MM.1S (cell line): Measurements from ENCODE around the gene PRMT7.

ENCODE experiments used
- DNase-seq: peaks from one replicate; pipeline ENCODE4 v3.0.0-alpha.2; 2015
- H2AFZ ChIP-seq: fragments of 300-600 bp; sonication (generic); 2 replicates; pipeline ENCODE4 v1.6.0; 2016; ENCODE audit warnings: antibody characterized with exemption, low read length
- H3F3A ChIP-seq: fragments of 300-600 bp; sonication (generic); 2 replicates; pipeline ENCODE4 v1.6.1; 2016; ENCODE audit warnings: mild to moderate bottlenecking, antibody characterized with exemption, low read length, moderate library complexity, mixed read lengths; ENCODE audit not compliant: insufficient read depth
- H3K27ac ChIP-seq: fragments of 300-600 bp; sonication (generic); 2 replicates; pipeline ENCODE4 v1.5.1; 2016; ENCODE audit warnings: mild to moderate bottlenecking, low read length
- H3K27me3 ChIP-seq: fragments of 300-600 bp; sonication (generic); replicated peaks from 2 replicates; pipeline ENCODE4 v1.6.0; 2016; ENCODE audit warnings: low read length; ENCODE audit not compliant: insufficient read depth
- H3K36me3 ChIP-seq: fragments of 300-600 bp; sonication (generic); replicated peaks from 2 replicates; pipeline ENCODE4 v1.6.1; 2016; ENCODE audit warnings: mild to moderate bottlenecking, low read length, mixed read lengths; ENCODE audit not compliant: insufficient read depth
- H3K4me1 ChIP-seq: fragments of 300-600 bp; sonication (generic); 2 replicates; pipeline ENCODE4 v1.6.1; 2016; ENCODE audit warnings: low read length, mixed read lengths
- H3K4me2 ChIP-seq: fragments of 300-600 bp; sonication (generic); 2 replicates; pipeline ENCODE4 v1.6.0; 2016; ENCODE audit warnings: low read depth, low read length
- H3K4me3 ChIP-seq: fragments of 300-600 bp; sonication (generic); 2 replicates; pipeline ENCODE4 v1.5.1; 2016; ENCODE audit warnings: low read length, mixed read lengths
- H3K79me2 ChIP-seq: fragments of 300-600 bp; sonication (generic); 2 replicates; pipeline ENCODE4 v1.6.1; 2016; ENCODE audit warnings: mixed run types, low read length, mixed read lengths
- H3K9ac ChIP-seq: fragments of 300-600 bp; sonication (generic); 2 replicates; pipeline ENCODE4 v1.6.1; 2016; ENCODE audit warnings: low read length, mixed read lengths
- H3K9me2 ChIP-seq: fragments of 300-600 bp; sonication (generic); replicated peaks from 2 replicates; pipeline ENCODE4 v1.6.1; 2016; ENCODE audit warnings: mild to moderate bottlenecking, low read length, mixed read lengths; ENCODE audit not compliant: insufficient read depth
- H3K9me3 ChIP-seq: fragments of 300-600 bp; sonication (generic); replicated peaks from 2 replicates; pipeline ENCODE4 v1.6.1; 2016; ENCODE audit warnings: mild to moderate bottlenecking, low read length, mixed read lengths; ENCODE audit not compliant: insufficient read depth
- H4K20me1 ChIP-seq: fragments of 300-600 bp; sonication (generic); 2 replicates; pipeline ENCODE4 v1.6.1; 2016; ENCODE audit warnings: mild to moderate bottlenecking, low read length, moderate library complexity, mixed read lengths; ENCODE audit not compliant: insufficient read depth
- CTCF ChIP-seq: fragments of 300-600 bp; sonication (generic); IDR thresholded peaks from 2 replicates; pipeline ENCODE4 v1.5.1; 2016; ENCODE audit warnings: antibody characterized with exemption, low read length, mixed read lengths
- EZH2 ChIP-seq: fragments of 300-600 bp; sonication (generic); optimal IDR thresholded peaks from 2 replicates; pipeline ENCODE3; 2017; ENCODE audit warnings: low read depth, mild to moderate bottlenecking, antibody characterized with exemption, low read length, mixed read lengths
- EZH2phosphoT487 ChIP-seq: fragments of 300-600 bp; sonication (generic); IDR thresholded peaks from 2 replicates; pipeline ENCODE4 v1.6.1; 2018; ENCODE audit warnings: antibody characterized with exemption, low read length

PRMT7 gene

GRCh38 chr16:68292425-68292824 lies 18.4 kb upstream of the PRMT7 start:
- Histone ChIP-seq H3K27ac (no peak overlapping the region), H3K4me1 (peaks cover 2% of the 10 kb centered on the region; the same call in 1 of the 2 replicates), H3K9ac (no peak overlapping the region), H3K4me3 (no peak overlapping the region), H3K36me3 (0 out of 2 replicates have a peak, but pooled peaks cover 7% of the 10 kb centered on the region), H3K27me3 (no peaks in the 10 kb centered on the region), H3K79me2 (peaks cover 86% of the 10 kb centered on the region), H2AFZ (no peak overlapping the region), H3K4me2 (no peak overlapping the region), H3K9me3 (no peaks in the 10 kb centered on the region), H4K20me1 (no peaks in the 10 kb centered on the region), H3K9me2 (no peaks in the 10 kb centered on the region), H3F3A (peaks cover 3% of the 10 kb centered on the region; the same call in 1 of the 2 replicates)
- no peak for DNase-seq
- TF ChIP-seq EZH2phosphoT487 (no peak), EZH2 (no peak), CTCF (no peak)

- H3K79me2 ChIP-seq, result peaks cover 90% of the 10 kb centered on the region
- H4K20me1 ChIP-seq, result no peaks in the 10 kb centered on the region
- H2AFZ ChIP-seq, result no peak overlapping the region
- H3K9me2 ChIP-seq, result no peaks in the 10 kb centered on the region
- DNase-seq, result no peak
- no peak overlapping the region for H3K27ac ChIP-seq
- no peak overlapping the region for H3K4me3 ChIP-seq
- TF ChIP-seq EZH2phosphoT487, result no peak
- no peak for TF ChIP-seq CTCF
- TF ChIP-seq EZH2, result no peak
- no peaks in the 10 kb centered on the region for H3K9me3 ChIP-seq
- no peak overlapping the region for H3K4me2 ChIP-seq
- H3K4me1 ChIP-seq, result no peaks in the 10 kb centered on the region
- H3K27me3 ChIP-seq, result no peaks in the 10 kb centered on the region
- H3K36me3 ChIP-seq, result peaks cover 8% of the 10 kb centered on the region; the same call in 1 of the 2 replicates
- peaks cover 5% of the 10 kb centered on the region; the same call in 1 of the 2 replicates for H3F3A ChIP-seq
- no peak overlapping the region for H3K9ac ChIP-seq
These were observed 14.5 kb upstream of the PRMT7 start for GRCh38 chr16:68296291-68296690.

- no peaks in the 10 kb centered on the region for H3K9me2 ChIP-seq
- TF ChIP-seq CTCF (no peak), EZH2phosphoT487 (no peak), EZH2 (no peak)
- H2AFZ ChIP-seq, result no peak overlapping the region
- peaks cover 8% of the 10 kb centered on the region; the same call in 1 of the 2 replicates for H3K36me3 ChIP-seq
- no peaks in the 10 kb centered on the region for H3K27me3 ChIP-seq
- no peak overlapping the region for H3K9ac ChIP-seq
- no peaks in the 10 kb centered on the region for H3K9me3 ChIP-seq
- no peaks in the 10 kb centered on the region for H4K20me1 ChIP-seq
- H3K4me1 ChIP-seq, result no peaks in the 10 kb centered on the region
- no peak overlapping the region for H3K4me3 ChIP-seq
- no peak overlapping the region for H3K4me2 ChIP-seq
- no peak for DNase-seq
- no peak overlapping the region for H3K27ac ChIP-seq
- peaks cover 9% of the 10 kb centered on the region; the same call in 1 of the 2 replicates for H3F3A ChIP-seq
- H3K79me2 ChIP-seq, result peaks cover 86% of the 10 kb centered on the region
These were observed 14.1 kb upstream of the PRMT7 start for GRCh38 chr16:68296693-68297092.
